ENCODE measurements around the gene ZNF334.

Gene ZNF334

GRCh38 chr20:46483879-46484278 lies 29.5 kb downstream of the ZNF334 start:
- DNase-seq: no peak

DNA sequence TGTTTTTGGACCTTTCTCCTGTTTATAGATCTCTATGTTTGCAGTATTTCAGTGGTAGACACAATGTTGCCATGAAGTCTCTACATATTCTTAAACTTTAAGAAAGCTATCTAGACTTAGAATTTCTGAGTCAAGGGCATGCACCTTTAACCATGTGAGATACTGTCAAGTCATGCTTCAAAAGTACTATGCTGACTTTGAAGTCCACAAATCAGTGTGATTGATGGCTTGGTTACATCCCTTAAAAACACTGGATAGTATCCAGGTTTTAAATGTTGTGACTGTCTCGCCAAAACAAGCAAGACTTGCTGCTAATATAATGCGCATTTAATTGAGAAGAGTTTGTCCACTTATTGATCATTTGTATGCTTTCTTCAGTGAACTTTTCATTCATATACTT lies 30.5 kb downstream of the ZNF334 start:
- DNase-seq: no peak

DNA sequence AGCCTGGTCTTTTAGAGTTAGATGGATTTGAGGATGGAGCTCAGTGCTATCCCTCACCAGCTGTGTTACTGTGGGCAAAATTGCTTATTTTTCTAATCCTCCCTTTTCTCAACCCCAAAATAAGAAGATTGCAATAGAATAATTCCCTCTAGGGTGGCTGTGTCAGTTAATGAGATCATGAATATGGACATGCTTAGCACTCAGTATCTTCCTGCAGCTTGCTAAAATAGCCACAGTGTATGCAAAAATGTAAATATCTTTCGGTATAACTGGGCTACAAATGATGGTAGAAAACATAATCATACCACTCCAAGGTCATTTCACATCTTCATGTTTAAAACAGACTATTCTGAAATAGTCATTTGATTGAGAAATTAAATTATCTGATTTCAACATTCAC lies 35.7 kb downstream of the ZNF334 start:
- no peak for DNase-seq

GRCh38 chr20:46477225-46477624 lies 36.1 kb downstream of the ZNF334 start:
- DNase-seq: no peak

- no peak for DNase-seq
Observed at GRCh38 chr20:46468508-46468907, 44.9 kb downstream of the ZNF334 start.

DNA sequence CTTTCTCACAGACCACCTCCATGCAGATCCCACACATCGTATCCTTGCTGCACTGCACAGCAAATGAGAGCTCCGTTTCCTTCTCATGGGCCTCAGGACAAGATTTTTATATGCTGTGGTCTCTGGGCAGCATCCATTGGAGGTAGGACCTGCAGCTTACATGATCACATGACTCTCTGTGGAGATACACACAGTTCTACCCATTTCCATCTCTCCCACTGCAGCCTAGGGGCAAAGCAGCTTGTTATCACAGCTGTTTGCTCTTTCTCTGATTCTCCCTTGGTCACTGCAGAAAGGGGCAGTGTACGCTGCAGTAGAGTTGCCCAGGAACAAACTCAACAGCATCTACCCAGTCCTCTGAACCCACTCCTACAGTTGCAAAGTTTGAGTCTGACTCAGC lies 48.9 kb downstream of the ZNF334 start:
- no peak for DNase-seq

DNA sequence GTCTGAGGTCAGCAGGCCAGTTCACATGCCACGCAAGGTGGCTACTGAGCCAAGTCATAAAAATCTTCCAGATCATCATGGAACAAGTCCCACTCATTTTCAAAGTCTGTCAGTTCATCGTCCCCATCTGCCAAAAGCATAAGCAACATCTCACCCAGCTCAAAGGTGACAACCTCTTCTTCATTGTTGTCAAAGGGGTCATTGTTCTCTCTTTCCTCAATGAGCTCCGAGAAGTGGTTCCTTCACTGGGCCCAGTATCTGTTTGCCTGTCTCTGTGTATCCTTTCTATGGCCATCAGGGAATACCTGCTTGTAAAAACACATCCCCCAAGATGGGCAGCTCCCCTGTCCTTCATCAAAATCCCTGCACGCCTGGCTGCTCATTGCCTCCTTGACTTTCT lies 49.5 kb downstream of the ZNF334 start:
- DNase-seq: no peak

DNA sequence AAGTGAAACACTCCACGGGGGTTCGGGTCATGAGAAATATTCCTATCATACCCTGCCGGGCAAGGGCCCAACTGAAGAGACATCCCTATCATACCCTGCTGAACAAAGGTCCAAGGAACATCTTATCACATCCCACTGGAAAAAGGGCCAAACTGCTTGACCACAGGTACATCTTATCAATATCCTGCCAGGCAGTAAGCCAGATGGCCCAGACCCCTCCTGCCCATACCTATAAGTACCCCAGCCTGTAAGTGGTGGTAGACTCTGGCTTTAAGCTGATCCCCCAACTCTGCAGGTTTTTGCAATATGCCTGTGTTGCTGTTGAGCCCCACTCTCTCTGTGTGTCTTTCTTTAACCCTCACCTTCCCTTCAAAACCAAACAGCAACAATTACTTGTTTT lies 51.6 kb downstream of the ZNF334 start:
- no peak for DNase-seq

DNA sequence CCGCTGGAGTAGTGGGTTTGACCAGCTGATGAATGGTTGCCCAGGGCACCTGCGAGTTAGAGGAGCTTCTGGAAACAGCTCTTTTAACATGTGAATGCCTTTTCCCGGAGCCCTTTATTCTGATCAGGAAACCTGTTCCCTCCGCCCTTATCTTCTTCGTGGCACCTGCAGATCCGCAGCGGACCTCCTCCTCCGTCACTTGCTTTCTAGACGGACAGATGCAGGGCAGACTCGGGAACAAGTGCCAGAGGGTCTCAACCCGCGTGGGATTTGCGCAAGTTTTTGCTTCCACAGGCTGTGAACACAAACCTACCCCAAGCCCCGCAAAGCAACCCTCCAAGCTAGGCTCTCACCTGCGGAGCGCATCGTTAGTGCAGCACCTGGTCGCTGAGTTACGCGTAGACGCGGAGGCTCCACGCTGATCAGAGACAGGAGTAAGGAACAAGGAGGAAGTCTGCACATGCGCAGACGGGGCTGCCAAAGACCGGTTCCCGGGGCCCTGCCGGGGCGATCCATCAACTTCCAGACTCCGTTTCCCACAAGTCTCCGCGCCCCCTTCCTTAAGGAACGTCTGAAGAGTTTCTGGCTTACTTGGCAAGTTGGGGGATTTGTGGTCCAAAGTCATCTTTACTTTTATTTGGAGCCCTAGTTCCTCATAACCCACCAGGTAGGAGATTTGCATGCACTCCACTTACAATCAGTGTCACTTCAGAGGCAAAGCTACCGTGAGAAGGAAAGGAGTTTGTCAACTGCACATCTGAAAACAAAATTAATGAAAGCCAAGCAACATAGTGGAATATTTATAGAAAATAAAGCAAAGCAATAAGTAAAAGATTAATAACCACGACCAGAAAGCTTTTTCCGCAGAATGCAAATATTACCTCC lies 54.3 kb downstream of the ZNF334 start:
- DNase-seq: no peak

DNA sequence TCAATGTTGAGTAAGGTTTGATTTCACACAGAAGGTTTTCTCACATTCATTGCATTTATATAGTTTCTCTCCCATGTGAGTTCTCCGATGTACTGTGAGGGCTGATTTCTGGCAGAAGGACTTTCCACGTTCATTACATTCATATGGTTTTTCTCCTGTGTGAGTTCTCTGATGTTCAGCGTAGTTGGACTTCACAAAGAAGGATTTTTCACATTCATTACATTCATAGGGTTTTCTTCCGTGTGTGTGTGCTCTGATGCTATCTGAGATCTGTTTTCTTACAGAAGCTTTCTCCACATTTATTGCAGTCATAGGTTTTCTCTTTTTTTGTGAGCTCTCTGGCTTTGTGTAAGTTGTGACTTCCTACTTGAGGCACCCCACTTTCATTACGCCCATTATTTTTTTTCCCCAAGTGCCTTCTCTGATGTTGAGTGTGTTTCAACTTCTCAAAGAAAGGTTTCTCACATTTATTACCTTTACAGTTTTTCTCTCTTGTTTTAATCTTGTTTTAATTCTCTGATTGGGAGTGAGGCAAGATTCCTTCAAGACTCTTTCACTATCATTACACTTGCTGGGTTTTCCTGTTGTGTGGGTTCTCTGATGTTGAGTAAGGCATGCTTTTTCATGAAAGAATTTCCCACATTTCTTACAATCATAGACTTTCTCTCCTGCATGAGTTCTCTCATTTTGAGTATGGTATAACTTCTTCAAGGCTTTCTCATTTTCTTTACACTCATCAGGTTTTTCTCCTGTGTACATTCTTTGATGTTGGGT lies 56.9 kb downstream of the ZNF334 start:
- no peak for DNase-seq

DNA sequence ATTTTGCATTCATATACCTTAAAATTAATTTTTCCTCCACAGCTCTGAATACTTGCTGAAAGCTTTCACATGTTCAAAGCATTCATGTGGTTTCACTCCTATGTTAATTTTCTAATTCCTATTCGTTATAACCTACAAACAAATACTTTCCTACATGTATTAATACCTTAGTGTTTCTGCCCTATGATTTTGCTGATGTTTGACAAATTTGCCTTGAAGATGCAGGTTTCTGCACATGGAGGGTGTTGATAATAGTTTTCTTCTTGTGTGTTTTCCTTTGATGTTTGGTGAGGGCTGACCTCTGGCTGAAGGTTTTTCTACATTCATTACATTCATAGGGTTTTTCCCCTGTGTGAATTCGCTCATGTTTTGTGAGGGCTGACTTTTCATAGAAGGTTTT lies 57.6 kb downstream of the ZNF334 start:
- no peak for DNase-seq
